ENCODE measurements around the gene FKBP2. TPM values are rescaled to one million over a fixed set of nuclear protein-coding genes. Genes with fewer than 3 reads are reported as not detected.
A peak's percentile ranks its signal among the peaks of the same experiment; 100 is the strongest.

Gene FKBP2
- total and polyA plus RNA-seq, 8 donors = 15.2 to 257 (median 57.6) TPM

GRCh38 chr11:64224151-64224890, 16.6 kb upstream of the FKBP2 start:
- H3K27ac ChIP-seq = no peak overlapping the region
- 89 to 94% (median 93%) methylated on average over 10 to 17 of the region's 17 CpGs for WGBS, 5 donors
- TF ChIP-seq EP300 (IDR thresholded peaks at IDR 0.05) (no peak), POLR2AphosphoS5 (IDR thresholded peaks at IDR 0.05) (no peak), POLR2A (IDR thresholded peaks at IDR 0.05) (no peak)
- TF ChIP-seq, protein P1, sequence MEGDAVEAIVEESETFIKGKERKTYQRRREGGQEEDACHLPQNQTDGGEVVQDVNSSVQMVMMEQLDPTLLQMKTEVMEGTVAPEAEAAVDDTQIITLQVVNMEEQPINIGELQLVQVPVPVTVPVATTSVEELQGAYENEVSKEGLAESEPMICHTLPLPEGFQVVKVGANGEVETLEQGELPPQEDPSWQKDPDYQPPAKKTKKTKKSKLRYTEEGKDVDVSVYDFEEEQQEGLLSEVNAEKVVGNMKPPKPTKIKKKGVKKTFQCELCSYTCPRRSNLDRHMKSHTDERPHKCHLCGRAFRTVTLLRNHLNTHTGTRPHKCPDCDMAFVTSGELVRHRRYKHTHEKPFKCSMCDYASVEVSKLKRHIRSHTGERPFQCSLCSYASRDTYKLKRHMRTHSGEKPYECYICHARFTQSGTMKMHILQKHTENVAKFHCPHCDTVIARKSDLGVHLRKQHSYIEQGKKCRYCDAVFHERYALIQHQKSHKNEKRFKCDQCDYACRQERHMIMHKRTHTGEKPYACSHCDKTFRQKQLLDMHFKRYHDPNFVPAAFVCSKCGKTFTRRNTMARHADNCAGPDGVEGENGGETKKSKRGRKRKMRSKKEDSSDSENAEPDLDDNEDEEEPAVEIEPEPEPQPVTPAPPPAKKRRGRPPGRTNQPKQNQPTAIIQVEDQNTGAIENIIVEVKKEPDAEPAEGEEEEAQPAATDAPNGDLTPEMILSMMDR (IDR thresholded peaks at IDR 0.05) = no peak
- no peak overlapping the region for H3K4me3 ChIP-seq
- no peaks in the 10 kb centered on the region for H3K9me3 ChIP-seq
- no peaks in the 10 kb centered on the region for H3K27me3 ChIP-seq
- DNase-seq = no peak
- H3K4me1 ChIP-seq = peaks cover 26 to 53% (median 44%) of the 10 kb centered on the region in 4 donors
- peaks cover 15 to 47% (median 44%) of the 10 kb centered on the region in 4 donors for H3K36me3 ChIP-seq
- intact Hi-C loops (cut with DNase I; ENCODE audit: low total_unique reads) = no loop called here

- peak overlapping the region; percentile 94 to 97 (median 96) for H3K27ac ChIP-seq
- H3K27me3 ChIP-seq = no peaks in the 10 kb centered on the region
- H3K36me3 ChIP-seq = peaks cover 15 to 40% (median 37%) of the 10 kb centered on the region in 4 donors
- 45 to 57% (median 52%) methylated on average over 20 to 22 of the region's 22 CpGs for WGBS, 5 donors
- intact Hi-C loops (cut with DNase I; ENCODE audit: low total_unique reads) = no loop called here
- no peaks in the 10 kb centered on the region for H3K9me3 ChIP-seq
- H3K4me1 ChIP-seq = peaks cover 32 to 60% (median 51%) of the 10 kb centered on the region in 4 donors
- peak overlapping the region; percentile 70 to 90 (median 74) for H3K4me3 ChIP-seq
- no peak for DNase-seq
- TF ChIP-seq POLR2A (IDR thresholded peaks at IDR 0.05) (no peak), EP300 (IDR thresholded peaks at IDR 0.05) (no peak), POLR2AphosphoS5 (IDR thresholded peaks at IDR 0.05) (no peak)
- TF ChIP-seq, protein P1 (IDR thresholded peaks at IDR 0.05) = no peak
Measured at GRCh38 chr11:64224891-64225607, 15.8 kb upstream of the FKBP2 start.

DNA sequence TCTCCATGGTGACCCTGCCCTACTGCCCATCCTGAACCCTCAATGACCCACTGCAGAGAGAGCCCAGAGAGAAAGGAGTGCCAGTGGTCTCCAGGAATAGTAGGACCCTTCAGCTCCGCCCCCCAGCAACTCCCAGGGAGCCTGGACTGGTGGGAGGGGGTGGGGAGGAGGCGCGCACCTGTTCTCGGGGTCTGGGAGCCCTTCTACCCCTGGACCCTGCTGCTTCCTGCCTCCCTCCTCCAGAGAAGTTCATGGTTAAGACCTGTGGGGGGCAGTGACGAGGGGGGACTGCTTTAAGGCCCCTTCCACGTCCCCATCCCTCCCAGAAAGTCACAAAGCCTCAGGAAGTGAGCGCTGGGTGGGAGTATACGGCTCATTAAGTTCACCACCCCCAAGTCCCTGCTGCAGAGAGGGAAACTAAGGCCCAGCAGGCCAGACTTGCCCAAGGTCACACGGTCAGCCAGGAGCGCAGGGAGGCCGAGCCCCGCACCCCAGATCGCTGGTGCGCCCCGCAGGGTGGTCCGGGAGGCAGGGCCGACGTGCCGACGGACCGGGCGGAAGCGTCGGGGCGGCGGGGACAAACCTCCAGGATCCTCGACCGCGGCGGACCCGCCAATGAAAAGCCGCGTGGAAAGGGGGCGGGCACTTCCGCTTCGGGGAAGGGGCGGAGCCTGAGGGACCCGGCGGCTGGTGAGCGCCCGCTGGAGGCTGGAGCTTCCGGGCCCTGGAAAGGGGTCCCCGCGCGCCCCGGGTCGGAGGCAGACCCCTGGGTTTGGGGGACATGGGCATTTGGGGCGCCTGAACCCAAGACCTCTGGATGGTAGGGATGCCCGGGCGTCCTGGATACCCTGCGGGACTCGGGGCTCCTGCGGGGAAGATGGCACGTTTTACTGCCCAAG, 15.0 kb upstream of the FKBP2 start, which contains the start of the genes NUDT22 and TRPT1:
Gene NUDT22 (plus strand): TSS at position 667 of the 899 bp plus-strand sequence. CDS start 379 bp downstream, outside the sequence.
Gene TRPT1 (minus strand): TSS at position 579 of the 899 bp plus-strand sequence. CDS start 326 bp downstream, at position 253.
- Histone ChIP-seq H3K27me3 (no peaks in the 10 kb centered on the region), H3K27ac (peak within 1 kb of the TSS; percentile 94 to 97 (median 96)), H3K9me3 (no peaks in the 10 kb centered on the region), H3K4me1 (peaks cover 33 to 61% (median 53%) of the 10 kb centered on the region in 4 donors), H3K4me3 (peak within 1 kb of the TSS; percentile 70 to 90 (median 74)), H3K36me3 (peaks cover 10 to 32% (median 29%) of the 10 kb centered on the region in 4 donors)
- DNase-seq = peak; percentile 95 to 96
- 0 to 1% (median 0%) methylated on average over 10 to 54 of the region's 54 CpGs for WGBS, 5 donors
- intact Hi-C loops (cut with DNase I; ENCODE audit: low total_unique reads) = no loop called here
- no peak for TF ChIP-seq EP300 (IDR thresholded peaks at IDR 0.05)
- TF ChIP-seq POLR2A (IDR thresholded peaks at IDR 0.05) = peak in 1 of 4 donors; percentile 52
- TF ChIP-seq POLR2AphosphoS5 (IDR thresholded peaks at IDR 0.05) = peak; percentile 56 to 98 (median 87)

- Histone ChIP-seq H3K36me3 (peaks cover 4 to 25% (median 22%) of the 10 kb centered on the region in 4 donors), H3K27ac (peak overlapping the region; percentile 94 to 97 (median 96)), H3K4me3 (peak overlapping the region; percentile 70 to 90 (median 74)), H3K9me3 (no peaks in the 10 kb centered on the region), H3K4me1 (peaks cover 41 to 68% (median 61%) of the 10 kb centered on the region in 4 donors), H3K27me3 (no peaks in the 10 kb centered on the region)
- WGBS, 5 donors = 0 to 20% (median 3%) methylated on average over 5 to 26 of the region's 26 CpGs
- DNase-seq = peak; percentile 68 to 74
- intact Hi-C loops (cut with DNase I; ENCODE audit: low total_unique reads) = no loop called here
- TF ChIP-seq POLR2AphosphoS5 (IDR thresholded peaks at IDR 0.05) (peak in 2 of 3 donors; percentile 60), POLR2A (IDR thresholded peaks at IDR 0.05) (no peak)
Measured at GRCh38 chr11:64226507-64227051, 14.3 kb upstream of the FKBP2 start.
